Esophagus squamous epithelium (tissue), 5 donors: ENCODE measurements around the gene MFN2. TPM values are rescaled to one million over a fixed set of nuclear protein-coding genes. Genes with fewer than 3 reads are reported as not detected.

Experiments
- DNase-seq: peaks from one replicate; lab custom pipeline; 2025; lab: John Stamatoyannopoulos, UW
- H3K27ac ChIP-seq, 4 donors: fragments of 200-600 bp; sonication (generic); one replicate each; pipeline ENCODE4 v1.5.1; 2016 to 2019; ENCODE audit warnings: mild to moderate bottlenecking in 1 of 4
- H3K27me3 ChIP-seq, 4 donors: fragments of 200-600 bp; sonication (generic); 1 replicate in 3 of 4; 2 replicates in 1 of 4; pipeline versions ENCODE4 v1.5.1 to v1.6.0; 2017 to 2021; ENCODE audit warnings: antibody characterized with exemption in 1 of 4
- H3K36me3 ChIP-seq, 3 donors: fragments of 200-600 bp; sonication (generic); one replicate each; pipeline ENCODE4 v1.5.1; 2016 to 2019
- H3K4me1 ChIP-seq, 3 donors: fragments of 200-600 bp; sonication (generic); one replicate each; pipeline ENCODE4 v1.5.1; 2017 to 2019
- H3K4me3 ChIP-seq, 4 donors: fragments of 200-600 bp; sonication (generic); 1 replicate in 3 of 4; 2 replicates in 1 of 4; pipeline ENCODE4 v1.5.1; 2016 to 2019; ENCODE audit warnings: mild to moderate bottlenecking in 2 of 4, moderate library complexity in 1 of 4
- H3K9me3 ChIP-seq, 3 donors: fragments of 200-600 bp; sonication (generic); one replicate each; pipeline ENCODE4 v1.5.1; 2016 to 2019
- CTCF ChIP-seq, 6 experiments: fragments of 450-650 bp in 4 of 6; fragments of 200-600 bp in 2 of 6; sonication (generic) in 2 of 6; IDR thresholded peaks; one replicate each; pipeline ENCODE4 v1.5.1; 2016 to 2019; ENCODE audit warnings: antibody characterized with exemption in 6 of 6, mild to moderate bottlenecking in 4 of 6, moderate library complexity in 4 of 6
- POLR2A ChIP-seq, 4 donors: fragments of 450-650 bp; IDR thresholded peaks; one replicate each; pipeline ENCODE4 v1.6.1; 2017; ENCODE audit warnings: antibody characterized with exemption in 4 of 4, mild to moderate bottlenecking in 4 of 4, moderate library complexity in 3 of 4
- WGBS, 2 donors: methylation state at CpG; one replicate each; pipeline ENCODE4 v1.1.5; 2018; 5-methylcytosine and 5-hydroxymethylcytosine counted together
- intact Hi-C: fragments of 100-400 bp; cut with DNase I; formaldehyde crosslinking; loops from one replicate; pipeline ENCODE4 v1.15.0; 2022
- total RNA-seq, 4 donors: library from RNA; depleted of rRNA; stranded (reverse); fragments of >200 nt; gene quantifications; one replicate each; pipeline ENCODE4 v1.1.0, GENCODE V29; 2016
- donor health status: DM: yes; HTN: yes; CAD: no.

The MFN2 gene
- total RNA-seq, result 10 to 100 TPM; 64.4 to 96.9 (median 78.7) TPM

DNA sequence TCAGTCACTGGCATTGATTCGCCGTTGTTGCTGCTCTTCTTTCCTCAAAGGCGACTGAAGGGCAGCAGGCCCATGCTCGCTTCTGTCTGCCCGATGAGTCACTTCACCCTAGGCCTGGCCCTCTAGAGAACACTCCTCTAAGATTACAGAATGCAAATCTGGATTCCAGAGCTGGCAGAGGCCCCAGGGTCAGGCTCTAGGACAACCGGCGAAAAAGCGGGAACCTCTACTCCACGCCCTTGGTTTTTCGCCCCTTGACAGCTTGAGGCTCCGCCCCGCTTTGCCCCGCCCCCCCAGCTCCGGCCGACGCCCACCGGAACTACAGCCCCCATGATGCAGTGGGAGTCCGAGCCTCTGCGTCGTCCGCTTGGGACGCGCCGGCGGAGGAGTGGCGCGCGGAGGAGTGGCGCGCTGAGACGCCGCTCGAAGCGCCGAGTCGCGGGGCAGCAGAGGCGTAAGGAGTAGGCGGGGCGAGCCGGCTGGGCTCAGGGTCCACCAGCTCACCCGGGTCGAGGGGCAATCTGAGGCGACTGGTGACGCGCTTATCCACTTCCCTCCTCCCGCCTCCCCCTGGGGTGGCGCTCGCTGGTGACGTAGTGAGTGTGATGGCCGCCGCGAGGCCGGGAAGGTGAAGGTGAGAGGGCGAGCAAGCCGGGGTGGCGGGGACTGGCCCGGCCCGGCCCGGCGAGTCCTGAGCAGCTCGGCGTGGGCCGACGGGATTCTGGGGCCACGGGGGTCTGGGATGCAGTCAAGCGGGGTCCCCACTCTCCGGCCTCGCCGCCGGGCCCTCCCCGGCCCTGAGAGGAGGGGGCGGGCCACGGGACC, at the start of gene MFN2:
Gene MFN2 (plus strand): TSS at position 594 of the 825 bp plus-strand sequence. CDS start 8,725 bp downstream, outside the sequence.
- intact Hi-C loops, result no loop called here
- peak; percentile 86 for DNase-seq
- H3K4me1 ChIP-seq, result peaks cover 29 to 70% (median 52%) of the 10 kb centered on the region in 3 donors
- peaks cover 8 to 42% (median 19%) of the 10 kb centered on the region in 3 donors for H3K36me3 ChIP-seq
- no peak for TF ChIP-seq CTCF (IDR thresholded peaks at IDR 0.05)
- TF ChIP-seq POLR2A (IDR thresholded peaks at IDR 0.05), result peak in 3 of 4 donors; percentile 52 to 79 (median 57)
- peak within 1 kb of the TSS; percentile 66 to 98 (median 82) for H3K4me3 ChIP-seq
- H3K27me3 ChIP-seq, result no peaks in the 10 kb centered on the region
- H3K9me3 ChIP-seq, result no peaks in the 10 kb centered on the region
- peak within 1 kb of the TSS; percentile 93 to 100 (median 97) for H3K27ac ChIP-seq
- WGBS, 2 donors, result 0 to 2% methylated on average over 5 to 19 of the region's 74 CpGs

DNA sequence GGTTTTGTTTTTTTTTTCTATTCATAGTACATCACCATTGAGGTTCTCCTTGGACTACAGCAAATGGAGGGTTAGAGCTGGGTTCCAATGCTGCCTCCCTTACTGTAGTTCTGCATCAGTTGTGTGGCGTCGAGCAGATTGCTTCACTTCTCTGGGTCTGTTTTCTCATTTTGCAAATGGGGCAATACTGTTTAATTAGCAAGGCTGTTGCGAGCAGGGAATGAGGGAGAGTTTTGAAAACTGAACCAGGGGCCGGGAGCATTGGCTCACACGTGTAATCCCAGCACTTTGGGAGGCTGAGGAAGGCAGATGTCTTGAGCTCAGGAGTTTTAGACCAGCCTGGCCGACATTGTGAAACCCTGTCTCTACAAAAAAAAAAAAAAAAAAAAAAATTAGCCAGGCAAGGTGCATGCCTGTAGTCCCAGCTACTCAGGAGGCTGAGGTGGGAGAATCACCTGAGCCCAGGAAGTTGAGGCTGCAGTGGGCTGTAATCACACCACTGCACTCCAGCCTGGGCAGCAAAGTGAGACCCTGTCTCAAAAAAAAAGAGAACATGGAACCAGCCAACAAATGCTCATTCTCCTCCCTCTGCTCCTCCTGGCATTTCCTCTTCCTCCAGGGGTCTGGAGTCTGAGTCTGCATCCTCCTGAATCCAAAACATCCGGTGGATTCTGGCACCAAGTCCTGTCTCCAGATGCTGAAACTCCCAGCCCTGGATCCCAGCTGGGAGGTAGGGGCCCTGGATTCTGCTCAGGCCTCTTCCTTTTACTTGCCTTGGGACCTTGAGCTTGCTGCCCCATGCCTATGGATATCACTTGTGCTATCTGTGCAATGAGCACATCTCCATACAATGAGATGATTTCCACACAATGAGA, 49.4 kb upstream of the MFN2 start:
- Histone ChIP-seq H3K9me3 (no peaks in the 10 kb centered on the region), H3K36me3 (no peaks in the 10 kb centered on the region), H3K4me3 (no peak overlapping the region), H3K4me1 (peaks cover 11 to 68% (median 42%) of the 10 kb centered on the region in 3 donors), H3K27me3 (no peaks in the 10 kb centered on the region), H3K27ac (peak overlapping the region in 3 of 4 donors; percentile 57 to 65 (median 62))
- DNase-seq, result no peak
- intact Hi-C loops, result no loop called here
- 46 to 60% methylated on average over 4 to 7 of the region's 7 CpGs for WGBS, 2 donors
- TF ChIP-seq CTCF (IDR thresholded peaks at IDR 0.05) (no peak), POLR2A (IDR thresholded peaks at IDR 0.05) (no peak)

- Histone ChIP-seq H3K27ac (no peak overlapping the region), H3K27me3 (no peaks in the 10 kb centered on the region), H3K4me3 (no peak overlapping the region), H3K36me3 (no peaks in the 10 kb centered on the region), H3K4me1 (peaks cover 11 to 71% (median 43%) of the 10 kb centered on the region in 3 donors), H3K9me3 (no peaks in the 10 kb centered on the region)
- no peak for DNase-seq
- intact Hi-C loops, result no loop called here
- WGBS, 2 donors, result 83 to 91% methylated on average over 10 of the region's 10 CpGs
- no peak for TF ChIP-seq POLR2A (IDR thresholded peaks at IDR 0.05)
- no peak for TF ChIP-seq CTCF (IDR thresholded peaks at IDR 0.05)
Observed at GRCh38 chr1:11931845-11932244, 48.4 kb upstream of the MFN2 start.

GRCh38 chr1:11934302-11935056, 45.8 kb upstream of the MFN2 start, which contains the start of gene PLOD1:
Gene PLOD1, plus strand, starts transcription at chr1:11934717. Its CDS starts 63 bp downstream, at chr1:11934780.
- Histone ChIP-seq H3K4me3 (peak within 1 kb of the TSS; percentile 71 to 86 (median 77)), H3K9me3 (no peaks in the 10 kb centered on the region), H3K27ac (peak within 1 kb of the TSS; percentile 85 to 90 (median 90)), H3K4me1 (peaks cover 11 to 76% (median 42%) of the 10 kb centered on the region in 3 donors), H3K27me3 (no peaks in the 10 kb centered on the region), H3K36me3 (no peaks in the 10 kb centered on the region)
- DNase-seq, result peak; percentile 19
- intact Hi-C loops, result no loop called here
- TF ChIP-seq CTCF (IDR thresholded peaks at IDR 0.05) (peak in 1 of 6 experiments; percentile 3), POLR2A (IDR thresholded peaks at IDR 0.05) (peak in 1 of 4 donors; percentile 75)
- WGBS, 2 donors, result 0% methylated on average over 4 to 8 of the region's 55 CpGs
